ENCODE data around the gene GGA2.

GGA2 gene

DNA sequence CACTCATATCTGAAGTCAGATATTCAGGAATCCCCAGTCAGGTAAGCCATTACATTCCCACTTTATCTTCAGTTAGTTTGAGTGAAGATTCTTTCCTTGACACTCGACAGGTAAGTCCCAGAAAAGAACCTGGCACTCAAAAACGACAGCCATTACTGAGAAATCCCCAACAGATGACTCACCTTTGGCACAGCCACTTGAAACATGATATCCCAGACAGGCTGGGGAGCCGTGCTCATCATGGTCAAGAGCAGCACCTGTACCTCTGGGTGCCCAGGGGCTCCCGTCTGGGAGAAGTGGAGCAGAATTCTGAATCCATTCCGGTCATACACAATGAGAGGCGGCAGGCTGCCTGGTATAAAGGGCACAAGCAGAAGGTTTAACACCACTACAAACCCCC, 40.5 kb downstream of the GGA2 start:
- TF ChIP-seq CTCF (IDR thresholded peaks at IDR 0.05): no peak

DNA sequence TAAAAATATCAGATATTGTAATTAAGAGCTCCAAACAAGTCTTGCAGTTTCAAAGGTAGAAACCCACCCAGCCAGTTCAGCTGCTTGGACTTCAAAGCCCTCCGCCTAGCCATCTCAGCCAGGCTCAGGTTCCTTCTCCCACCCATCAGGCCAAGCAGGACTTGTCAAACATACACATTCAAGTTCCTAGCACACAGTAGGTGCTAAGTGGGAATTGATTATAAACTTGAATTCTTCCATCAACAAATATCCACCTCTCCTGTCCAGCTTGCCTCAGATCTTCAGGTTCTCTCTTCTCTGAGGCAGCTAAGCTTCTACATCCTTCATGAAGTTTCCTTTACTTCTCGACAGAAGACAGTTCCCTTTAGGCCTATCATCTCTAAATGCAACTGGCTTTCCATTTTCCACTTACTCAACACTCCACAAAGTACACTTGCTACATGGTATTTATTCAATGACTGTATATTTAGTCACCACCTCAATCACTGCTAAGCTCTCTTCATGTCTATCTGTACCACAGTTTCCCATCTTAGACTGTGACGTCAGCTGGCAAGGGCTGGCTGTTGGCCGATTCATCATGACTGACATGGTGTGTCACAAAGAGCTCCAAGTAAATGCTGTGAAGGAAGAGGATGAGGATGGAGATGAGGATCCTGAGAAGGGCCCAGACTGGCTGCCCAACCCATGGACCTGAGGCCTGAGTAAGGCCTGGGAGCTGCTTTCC, 44.0 kb downstream of the GGA2 start:
- TF ChIP-seq CTCF (IDR thresholded peaks at IDR 0.05): no peak

DNA sequence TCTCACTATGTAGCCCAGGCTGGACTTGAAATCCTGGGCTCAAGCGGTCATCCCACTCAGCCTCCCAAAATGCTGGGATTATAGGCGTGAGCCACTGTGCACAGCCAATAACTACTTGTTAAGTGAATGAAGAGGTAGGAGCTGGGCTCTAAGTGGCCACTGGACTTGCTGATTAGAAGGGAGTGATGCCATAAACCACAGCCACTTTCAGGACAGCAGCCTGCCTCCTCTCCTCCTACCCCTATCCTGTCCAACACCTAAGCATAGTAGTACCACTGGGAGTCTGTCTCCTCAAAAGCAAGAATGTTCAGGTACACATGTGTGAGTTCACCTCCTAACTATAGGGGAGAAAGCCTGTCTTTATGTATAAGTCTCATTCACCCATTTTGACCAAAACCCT, 45.1 kb downstream of the GGA2 start:
- no peak for TF ChIP-seq CTCF (IDR thresholded peaks at IDR 0.05)

DNA sequence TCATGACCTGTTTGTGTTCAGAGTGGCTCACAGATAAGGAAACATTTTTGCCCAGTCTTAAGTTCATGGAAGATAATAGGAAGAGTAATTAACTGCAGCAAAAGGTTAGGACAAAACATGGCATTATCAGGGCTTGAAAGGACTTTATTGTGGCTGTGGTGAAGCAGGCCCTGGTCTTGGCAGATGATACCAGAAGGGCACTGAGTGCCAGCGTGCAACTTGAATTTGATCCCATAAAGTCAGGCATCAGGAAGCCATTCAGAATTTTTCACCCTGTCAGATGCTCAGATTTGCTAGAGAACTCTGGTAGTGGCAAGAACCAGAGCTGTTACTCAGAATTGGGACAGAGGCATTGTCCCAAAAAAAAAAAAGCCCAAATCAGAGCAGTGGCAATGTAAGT, 46.1 kb downstream of the GGA2 start:
- no peak for TF ChIP-seq CTCF (IDR thresholded peaks at IDR 0.05)

GRCh38 chr16:23453338-23454052, 56.8 kb downstream of the GGA2 start:
- no peak for TF ChIP-seq CTCF (IDR thresholded peaks at IDR 0.05)

DNA sequence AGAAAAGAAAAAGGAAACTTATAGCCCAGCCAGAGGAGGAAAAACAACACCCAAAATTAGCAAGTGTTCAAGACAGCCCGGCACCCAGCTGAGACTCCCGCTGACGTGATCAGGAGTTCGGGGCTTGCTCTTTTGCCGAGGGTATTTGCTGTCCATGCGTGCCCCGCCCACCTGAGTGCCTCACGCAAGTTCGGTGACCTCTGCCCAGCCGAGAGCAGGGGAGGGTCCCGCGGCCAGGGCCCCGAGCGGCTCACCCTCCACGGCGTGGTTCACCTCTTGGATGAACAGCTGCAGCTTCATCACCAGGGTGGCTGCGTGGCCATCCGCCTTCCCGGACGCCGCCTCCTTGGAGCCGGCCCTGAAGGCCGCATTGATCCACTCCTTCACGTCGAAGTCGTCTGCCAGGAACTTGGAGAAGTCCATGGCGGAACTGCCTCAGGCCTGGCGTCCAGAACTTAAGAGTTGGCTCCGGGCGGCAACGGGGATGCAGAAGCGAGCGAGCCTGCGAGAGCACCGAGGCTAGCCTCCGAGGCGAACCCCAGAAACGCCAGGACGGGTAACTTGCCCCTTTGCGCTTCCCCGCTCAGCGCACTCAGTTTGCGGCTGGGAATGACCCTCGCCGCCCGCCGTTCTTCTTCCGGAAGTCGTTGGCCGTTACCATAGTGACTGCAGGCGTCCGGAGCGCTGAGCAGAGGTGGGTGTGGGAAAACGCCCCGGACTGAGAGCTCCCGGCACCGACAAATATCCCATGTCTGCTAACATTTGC, 57.5 kb downstream of the GGA2 start, which contains the start of gene COG7:
TSS of gene COG7 (minus strand) at position 618 of the 766 bp plus-strand sequence. CDS start at position 423, 195 bp downstream.
- no peak for TF ChIP-seq CTCF (IDR thresholded peaks at IDR 0.05)

DNA sequence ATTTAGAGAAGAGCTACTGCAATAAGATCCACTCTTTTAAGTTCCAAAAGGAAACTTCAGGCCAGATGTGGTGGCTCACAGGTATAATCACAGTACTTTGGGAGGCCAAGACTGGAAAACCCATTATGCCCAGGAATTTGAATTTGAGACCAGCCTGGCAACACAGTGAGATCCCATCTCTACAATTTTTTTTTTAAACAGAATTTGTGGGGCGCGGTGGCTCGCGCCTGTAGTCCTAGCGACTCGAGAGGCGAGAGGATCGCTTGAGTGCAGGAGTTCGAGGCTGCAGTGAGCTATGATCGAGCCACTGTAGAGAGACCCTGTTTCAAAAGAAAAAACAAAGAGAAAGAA, 58.1 kb downstream of the GGA2 start:
- no peak for TF ChIP-seq CTCF (IDR thresholded peaks at IDR 0.05)

All from LNCAP (cell line).